GM19328 (cell line): ENCODE results near the gene HDAC2.
"Not testable (repeated sequence)": the region's sequence is repeated elsewhere in the genome, so short reads cannot be mapped to it uniquely, and the experiment has no call there.

ENCODE experiments used
- ATAC-seq: cut with Tn5 transposase; IDR thresholded peaks from one replicate; pipeline ENCODE4 v1.9.1; 2021; ENCODE audit warnings: mild to moderate bottlenecking, moderate library complexity; ENCODE audit not compliant: unreplicated experiment

HDAC2 gene

DNA sequence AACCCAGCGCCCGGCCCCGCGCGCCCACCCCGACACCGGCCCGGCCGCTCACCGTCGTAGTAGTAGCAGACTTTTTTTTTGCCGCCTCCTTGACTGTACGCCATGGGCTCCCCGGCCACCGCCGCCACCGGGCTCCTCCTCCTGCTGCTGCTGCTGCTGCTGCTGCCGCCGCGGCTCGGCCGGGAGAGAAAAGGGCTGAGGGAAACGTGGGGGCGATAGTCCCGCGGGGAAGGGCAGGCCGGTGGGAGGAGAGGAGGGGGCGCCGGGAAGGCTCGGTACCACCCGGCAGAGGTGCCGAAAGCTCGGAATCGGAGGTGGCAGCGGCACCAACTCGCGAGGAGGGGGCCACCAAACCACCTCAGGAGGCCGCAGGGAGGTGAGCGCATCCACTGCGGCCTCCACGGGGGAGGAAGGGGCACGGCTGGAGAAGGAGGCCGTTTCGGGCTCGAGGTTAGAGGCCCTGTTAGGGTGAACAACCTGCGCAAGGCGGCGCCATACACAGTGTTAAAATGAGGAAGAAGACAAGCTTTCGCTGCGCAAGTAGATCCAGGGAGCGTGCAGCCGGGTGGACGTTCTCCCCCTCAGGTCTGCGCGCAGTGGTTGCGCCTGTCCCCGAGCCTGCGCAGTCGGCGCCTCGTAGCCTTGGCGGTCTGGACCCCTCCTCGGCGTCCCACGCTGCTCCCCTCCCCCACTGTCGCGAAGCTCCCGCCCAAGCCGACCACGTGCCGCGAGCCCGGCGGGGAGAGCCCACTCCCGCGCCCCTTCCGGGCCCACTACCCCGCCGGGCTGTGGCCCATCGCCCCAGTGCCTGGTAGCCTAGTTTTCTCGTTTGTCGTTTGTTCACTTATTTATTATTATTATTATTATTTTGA, at the start of gene HDAC2:
HDAC2 (minus strand) TSS at position 344 of the 872 bp plus-strand sequence; CDS start at position 104, 240 bp downstream.
- peak; percentile 80 for ATAC-seq

DNA sequence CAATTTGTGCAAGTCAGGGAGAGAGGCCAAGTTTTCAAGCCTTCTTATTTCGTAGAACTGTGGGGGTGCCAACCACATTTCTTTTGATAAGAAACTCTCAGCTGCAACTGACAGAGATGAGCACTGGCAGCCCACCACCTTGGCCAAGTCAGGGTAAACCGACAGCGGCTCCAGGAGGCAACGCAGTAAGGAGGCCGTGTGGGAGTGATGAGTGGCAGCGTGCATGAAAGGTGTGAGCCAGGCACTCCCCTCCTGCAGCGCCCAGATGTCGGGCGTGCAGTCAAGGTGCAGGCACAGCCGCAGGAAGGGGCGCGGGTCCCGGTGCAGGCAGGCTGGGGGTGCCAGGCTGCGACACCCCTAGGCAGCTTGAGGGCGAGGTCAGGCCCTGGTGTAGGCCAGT, 49.2 kb upstream of the HDAC2 start:
- no peak for ATAC-seq

DNA sequence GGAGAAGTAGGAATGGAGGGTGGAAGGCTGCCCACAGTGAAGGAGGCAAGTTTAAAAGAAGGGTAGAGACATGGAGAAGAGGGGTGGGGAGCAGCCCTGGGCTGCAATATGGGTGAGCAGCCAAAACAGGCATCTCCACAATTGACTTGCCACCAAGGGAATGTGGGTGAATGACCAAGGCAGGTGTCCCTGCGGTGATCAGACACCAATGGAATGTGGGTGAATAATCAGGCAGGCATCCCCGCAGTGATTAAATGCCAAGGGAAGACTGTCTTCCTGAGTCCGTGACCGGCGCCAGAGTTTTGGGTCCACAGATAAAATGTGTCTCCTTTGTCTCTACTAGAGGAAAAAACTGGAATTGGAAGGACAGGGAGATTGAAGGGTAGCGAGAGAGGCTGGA, 46.2 kb upstream of the HDAC2 start:
- ATAC-seq: not testable (repeated sequence)

DNA sequence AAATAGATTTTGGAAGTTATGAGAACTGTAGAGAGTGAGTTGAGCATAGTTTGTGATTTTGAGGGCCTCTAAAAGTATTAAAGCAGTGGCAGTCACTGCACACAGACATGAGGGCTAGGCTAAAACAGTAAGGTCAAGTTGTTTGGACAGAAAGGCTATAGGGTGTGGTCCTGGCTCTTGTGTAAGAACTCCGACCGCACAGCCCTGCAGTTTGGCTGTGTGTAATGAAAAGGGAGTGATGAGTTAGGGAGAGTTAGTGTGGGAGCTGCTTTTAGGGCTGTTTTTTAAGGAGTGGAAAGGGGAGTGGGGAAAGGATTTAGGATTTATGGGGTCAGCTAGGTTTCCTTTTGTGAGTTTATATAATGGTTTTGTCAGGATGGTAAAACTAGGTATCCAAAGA, 43.2 kb upstream of the HDAC2 start:
- ATAC-seq: not testable (repeated sequence)

DNA sequence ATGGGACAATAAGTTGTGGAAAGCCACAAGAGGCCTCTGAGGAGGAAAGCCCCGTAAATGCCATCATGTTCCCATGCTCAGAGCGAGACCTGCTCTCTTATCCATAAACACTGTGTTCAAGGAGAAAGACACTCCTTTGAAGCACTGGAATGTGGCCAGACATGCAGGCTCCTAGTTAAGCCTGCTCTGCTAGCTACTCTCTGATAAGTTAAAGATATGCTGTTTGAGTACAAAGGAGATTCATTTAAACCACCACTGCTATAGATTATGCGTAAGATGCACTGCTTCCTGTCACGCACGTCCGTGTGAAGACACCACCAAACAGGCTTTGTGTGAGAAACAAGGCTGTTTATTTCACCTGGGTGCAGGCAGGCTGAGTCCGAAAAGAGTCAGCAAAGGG, 40.5 kb upstream of the HDAC2 start:
- ATAC-seq: not testable (repeated sequence)

DNA sequence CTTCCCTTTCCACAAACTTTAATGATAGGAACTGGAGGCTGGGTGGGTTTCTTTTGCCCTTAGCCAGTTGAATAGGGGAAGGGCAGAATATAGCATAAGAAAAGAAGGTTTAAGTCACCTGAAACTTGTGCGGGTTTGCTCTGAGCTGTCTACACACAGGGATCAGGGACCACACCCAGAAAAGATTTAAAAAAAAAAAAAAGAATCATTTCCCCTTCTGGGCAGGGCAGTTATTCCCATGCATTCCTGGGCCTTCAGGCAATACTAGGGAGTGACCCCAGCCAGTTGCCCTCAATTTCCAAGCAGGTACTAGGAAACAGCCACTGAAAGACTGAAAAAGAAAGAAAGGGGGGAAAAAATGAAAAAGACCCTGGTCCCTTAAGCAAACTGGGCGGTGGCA, 39.6 kb upstream of the HDAC2 start:
- ATAC-seq: no peak

GRCh38 chr6:114009192-114009591, 38.2 kb upstream of the HDAC2 start:
- no peak for ATAC-seq

DNA sequence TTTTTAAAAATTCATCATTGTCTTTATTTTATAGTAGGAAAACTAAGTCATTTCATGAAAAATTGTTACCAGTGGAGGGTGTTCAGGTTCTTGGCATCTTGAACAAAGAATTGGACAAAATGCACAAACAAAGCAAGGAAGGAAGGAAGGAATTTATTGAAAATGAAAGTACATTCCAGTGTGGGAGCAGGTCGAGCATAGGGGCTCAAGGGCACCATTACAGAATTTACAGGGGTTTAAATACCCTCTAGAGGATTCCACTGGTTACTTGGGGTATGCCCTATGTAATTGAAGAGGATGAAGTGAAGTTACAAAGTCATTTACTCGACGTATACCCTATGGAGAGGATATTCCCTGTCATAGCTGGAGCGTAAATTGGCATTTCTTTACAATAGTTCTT, 37.4 kb upstream of the HDAC2 start:
- ATAC-seq: no peak

DNA sequence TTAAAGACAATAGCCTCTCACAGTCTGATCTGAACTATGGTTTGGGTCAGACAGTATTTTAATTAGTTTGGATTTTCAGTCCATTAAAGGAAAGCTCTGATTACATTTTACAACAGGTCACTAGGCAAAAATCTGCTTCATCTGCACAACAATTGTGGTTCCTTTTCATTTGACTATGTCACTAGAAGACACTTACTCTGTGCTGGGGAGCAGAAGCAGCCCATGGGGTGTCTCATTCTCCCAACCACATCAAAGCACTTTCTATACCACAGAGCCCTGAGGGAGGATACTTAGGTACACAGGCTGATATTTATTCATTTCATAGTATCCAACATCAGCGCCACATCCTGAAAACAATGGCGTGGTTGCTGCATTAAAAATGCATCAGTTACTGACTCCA, 36.6 kb upstream of the HDAC2 start:
- ATAC-seq: no peak

GRCh38 chr6:114001354-114001753, 30.4 kb upstream of the HDAC2 start:
- ATAC-seq: no peak

DNA sequence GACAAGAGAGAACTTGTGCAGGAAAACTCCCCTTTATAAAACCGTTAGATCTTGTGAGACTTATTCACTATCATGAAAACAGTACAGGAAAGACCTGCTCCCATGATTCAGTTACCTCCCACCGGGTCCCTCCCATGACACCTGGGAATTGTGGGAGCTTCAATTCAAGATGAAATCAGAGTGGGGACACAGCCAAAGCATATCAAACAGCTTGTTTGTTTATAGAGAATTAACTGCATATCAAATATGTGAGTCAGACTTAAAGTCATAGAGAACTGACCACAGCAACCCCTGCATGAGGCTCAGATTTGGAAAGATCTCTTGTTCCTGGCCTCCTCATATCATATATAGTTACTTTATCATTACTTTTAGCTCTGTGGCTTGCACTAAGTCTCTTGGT, 29.1 kb upstream of the HDAC2 start:
- no peak for ATAC-seq

GRCh38 chr6:113999284-113999683, 28.3 kb upstream of the HDAC2 start:
- no peak for ATAC-seq

- ATAC-seq: no peak
Observed at GRCh38 chr6:113998811-113999210, 27.9 kb upstream of the HDAC2 start.

- no peak for ATAC-seq
Observed at GRCh38 chr6:113997116-113997515, 26.2 kb upstream of the HDAC2 start.

- ATAC-seq: no peak
Observed at GRCh38 chr6:113995634-113996033, 24.7 kb upstream of the HDAC2 start.

GRCh38 chr6:113994934-113995342, 24.0 kb upstream of the HDAC2 start:
- ATAC-seq: peak; percentile 95

GRCh38 chr6:113989675-113990074, 18.7 kb upstream of the HDAC2 start:
- no peak for ATAC-seq

DNA sequence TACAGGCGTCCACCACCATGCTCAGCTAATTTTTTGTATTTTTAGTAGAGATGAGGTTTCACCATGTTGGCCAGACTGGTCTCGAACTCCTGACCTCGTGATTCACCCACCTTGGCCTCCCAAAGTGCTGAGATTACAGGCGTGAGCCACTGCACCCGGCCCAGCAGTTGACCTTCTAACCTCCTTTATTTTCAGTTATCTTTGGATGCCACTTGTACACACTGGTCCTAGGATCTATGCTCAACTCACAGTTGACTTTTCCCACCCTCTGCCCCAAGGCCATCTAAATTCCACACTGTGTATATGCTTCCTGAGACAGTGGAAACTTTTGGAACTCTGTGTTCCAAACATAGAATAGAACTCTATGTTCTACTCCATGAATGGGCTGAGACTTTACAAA, 11.7 kb upstream of the HDAC2 start:
- ATAC-seq: not testable (repeated sequence)

- ATAC-seq: no peak
Observed at GRCh38 chr6:113982055-113982550, 11.2 kb upstream of the HDAC2 start.

DNA sequence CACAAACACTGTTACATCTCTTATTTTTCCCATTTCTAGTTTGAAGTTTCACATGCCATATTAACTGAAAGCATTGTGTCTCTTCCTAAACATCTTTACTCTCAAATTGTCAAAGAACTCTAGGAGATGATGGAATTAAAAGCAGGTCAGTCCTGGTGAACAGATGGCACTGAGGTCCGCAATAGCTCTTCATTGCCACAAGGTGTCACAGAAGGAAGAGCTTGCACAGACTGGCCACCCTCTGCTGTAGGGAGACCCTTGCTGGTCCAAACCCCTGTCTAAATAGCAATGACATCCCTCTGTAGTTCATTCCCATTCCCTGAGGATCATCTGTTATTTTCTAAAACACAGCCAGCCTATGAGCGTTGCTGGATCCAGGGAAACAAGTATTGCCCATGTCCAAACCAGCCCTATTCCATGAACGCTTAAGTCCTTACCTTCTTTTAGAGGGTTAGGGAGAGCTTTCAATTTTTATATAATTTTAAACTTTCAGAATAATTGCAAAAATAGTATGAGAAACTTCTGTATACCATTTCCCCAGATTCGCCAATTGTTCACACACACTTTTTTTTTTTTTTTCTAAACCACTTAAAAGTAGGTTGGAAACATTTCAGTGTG, 10.1 kb upstream of the HDAC2 start:
- ATAC-seq: peak; percentile 67

- no peak for ATAC-seq
Observed at GRCh38 chr6:113979937-113980336, 9.0 kb upstream of the HDAC2 start.

GRCh38 chr6:113978084-113978675, 7.2 kb upstream of the HDAC2 start:
- ATAC-seq: no peak
